NK-92 (cell line): Measurements from ENCODE around the gene TTYH3.
"Not testable (repeated sequence)": the region's sequence is repeated elsewhere in the genome, so short reads cannot be mapped to it uniquely, and the experiment has no call there.

Experiments
- DNase-seq: peaks from one replicate; lab custom pipeline; 2025; ENCODE audit not compliant: unreplicated experiment; lab: John Stamatoyannopoulos, UW

Gene TTYH3, protein sequence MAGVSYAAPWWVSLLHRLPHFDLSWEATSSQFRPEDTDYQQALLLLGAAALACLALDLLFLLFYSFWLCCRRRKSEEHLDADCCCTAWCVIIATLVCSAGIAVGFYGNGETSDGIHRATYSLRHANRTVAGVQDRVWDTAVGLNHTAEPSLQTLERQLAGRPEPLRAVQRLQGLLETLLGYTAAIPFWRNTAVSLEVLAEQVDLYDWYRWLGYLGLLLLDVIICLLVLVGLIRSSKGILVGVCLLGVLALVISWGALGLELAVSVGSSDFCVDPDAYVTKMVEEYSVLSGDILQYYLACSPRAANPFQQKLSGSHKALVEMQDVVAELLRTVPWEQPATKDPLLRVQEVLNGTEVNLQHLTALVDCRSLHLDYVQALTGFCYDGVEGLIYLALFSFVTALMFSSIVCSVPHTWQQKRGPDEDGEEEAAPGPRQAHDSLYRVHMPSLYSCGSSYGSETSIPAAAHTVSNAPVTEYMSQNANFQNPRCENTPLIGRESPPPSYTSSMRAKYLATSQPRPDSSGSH

DNA sequence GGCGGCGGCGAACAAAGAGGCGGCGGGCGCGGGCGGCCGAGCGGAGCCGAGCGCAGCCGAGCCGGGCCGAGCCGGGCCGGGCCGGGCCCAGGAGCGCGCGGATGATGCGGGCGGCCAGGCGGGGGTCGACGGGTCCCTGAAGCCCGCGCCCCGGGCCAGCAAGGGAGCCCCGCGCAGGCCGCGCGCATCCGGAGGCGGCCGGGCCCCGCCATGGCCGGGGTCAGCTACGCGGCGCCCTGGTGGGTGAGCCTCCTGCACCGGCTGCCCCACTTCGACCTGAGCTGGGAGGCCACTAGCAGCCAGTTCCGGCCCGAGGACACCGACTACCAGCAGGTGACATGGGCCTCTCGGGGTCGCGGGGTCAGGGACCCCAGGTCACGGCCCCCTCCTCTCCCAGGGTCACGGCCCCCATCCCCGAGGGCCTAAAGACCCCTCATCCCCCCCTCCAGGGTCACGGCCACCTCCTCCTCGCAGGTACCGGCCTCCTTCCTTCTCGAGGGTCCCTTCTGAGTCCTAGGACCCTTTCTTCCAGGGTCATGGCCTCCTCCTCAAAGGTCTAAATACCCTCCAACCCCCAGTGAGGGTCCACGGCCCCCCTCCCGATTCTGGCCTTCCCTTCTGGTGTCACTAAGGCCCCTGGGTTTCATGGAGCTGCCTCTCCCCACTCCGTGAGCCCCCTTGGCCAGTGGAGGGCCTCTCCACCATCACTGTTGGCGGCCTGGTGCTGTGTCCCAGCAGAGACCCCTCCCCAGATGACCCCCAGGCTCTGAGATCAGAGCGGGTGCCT, at the start of gene TTYH3:
TSS of gene TTYH3 (plus strand) at position 41 of the 787 bp plus-strand sequence. CDS start at position 211, 170 bp downstream.
- no peak for DNase-seq

DNA sequence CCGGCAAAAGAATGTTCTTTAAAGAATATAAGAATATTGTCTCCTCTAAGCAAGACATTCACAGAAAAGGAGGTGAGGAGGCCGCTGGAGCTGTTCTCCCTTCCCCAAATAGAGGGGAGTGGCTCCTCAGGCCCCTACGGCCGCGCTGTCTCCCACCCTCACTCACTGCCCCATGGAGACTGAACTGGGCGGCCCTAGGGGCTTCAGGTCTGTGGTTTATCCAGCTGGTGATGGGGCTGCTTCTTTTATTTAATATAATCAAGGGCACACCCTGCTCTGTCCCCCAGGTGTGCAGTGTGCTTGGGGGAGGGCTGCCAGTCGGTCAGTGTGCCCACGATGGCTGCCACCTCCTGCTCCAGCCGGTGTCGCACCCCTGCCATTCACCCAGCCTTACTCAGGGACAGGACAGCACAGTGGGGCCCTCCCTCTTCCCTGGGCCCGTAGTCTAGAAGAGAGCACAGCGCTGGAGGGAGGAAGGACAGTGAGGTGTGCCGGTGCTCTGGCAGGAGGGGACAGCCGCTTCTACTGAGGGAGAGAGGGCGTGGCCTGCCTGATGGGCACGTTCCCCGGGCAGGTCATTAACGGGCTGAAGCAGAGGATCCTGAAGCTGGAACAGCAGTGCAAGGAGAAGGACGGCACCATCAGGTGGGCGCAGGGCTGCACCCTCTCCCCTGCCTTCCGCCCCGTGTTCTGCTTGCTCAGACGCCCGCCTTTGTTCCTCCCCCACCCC, 49.6 kb upstream of the TTYH3 start:
- no peak for DNase-seq

DNA sequence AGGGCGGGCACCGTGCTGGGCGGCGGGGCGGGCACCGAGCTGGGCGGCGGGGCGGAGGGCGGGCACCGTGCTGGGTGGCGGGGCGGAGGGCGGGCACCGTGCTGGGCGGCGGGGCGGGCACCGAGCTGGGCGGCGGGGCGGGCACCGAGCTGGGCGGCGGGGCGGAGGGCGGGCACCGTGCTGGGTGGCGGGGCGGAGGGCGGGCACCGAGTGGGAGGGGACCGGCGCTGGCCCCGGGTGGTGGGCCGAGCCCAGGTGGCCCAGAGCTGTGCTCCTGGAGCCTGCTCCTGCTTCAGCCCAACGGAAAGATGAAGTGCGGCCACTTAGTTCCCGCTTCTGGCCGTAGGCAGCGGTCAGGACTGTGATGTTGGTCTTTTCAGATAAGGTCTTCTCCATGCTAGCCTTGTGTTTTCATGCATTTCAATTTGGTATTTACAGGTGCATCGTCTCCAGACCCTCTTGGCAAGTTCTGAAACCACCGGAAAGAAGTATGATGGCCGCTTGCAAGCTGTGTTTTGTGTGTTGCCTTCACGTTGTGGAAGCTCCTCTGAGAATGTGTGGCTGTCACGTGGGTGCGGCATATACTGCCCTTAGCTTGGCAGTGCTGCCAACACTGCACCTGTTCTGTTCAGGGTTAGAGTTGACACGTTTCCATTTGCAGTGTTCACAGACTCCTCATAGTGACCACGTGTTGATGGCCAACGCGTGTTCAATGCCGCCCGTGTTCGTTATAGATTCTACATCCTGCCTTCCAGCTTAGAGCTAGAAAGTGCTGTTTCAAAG, 47.8 kb upstream of the TTYH3 start:
- no peak for DNase-seq

DNA sequence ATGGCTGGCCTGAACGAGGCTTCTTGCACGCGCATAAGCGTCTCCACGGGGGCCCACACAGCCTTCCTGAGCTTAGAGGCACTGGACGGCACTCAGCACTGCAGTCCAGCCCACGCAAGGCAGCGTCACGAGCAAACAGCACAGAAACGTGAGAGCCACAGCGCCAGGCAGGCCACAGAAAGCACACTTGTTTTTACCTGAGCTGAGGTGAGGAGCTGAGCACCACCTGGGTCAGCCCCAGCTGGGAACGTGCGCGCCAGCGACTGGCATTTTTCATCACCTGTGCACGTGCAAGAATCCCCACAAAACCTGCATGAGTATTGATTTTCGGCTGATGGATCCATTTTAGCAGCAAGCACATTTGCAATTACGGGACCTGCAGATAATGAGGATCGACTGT, 46.3 kb upstream of the TTYH3 start:
- no peak for DNase-seq

DNA sequence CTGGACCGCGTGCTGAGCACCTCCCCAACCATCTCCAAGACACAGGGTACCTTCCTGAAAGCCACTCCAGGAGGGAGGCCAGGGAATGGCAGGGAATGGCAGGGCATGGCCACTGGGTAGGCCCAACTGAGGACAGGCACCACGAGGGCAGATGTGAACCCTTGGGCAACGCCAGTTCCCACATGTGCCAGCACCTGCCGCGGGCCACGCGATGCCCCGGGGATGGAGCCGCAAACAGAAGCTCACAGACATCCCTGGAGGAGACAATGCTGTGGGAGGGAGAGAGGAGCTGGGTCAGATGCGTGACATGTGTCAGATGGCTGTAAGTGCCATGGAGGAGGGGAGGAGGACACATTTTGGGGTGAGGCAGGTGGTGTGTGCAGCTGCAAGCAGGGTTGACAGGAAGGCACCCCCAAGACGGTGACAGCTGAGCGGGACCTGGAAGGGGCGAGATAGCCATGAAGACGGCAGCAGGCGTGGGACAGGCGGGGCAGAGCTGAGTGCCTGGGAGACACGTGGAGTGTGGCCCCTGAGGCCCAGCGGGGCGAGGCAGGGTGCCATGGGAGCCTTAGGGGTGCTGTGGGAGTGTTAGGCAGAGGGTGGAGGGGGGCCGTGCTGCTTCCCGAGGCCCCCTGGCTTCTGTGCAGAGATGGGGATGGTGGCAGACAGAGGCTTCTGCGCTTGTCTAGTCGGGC, 45.3 kb upstream of the TTYH3 start:
- DNase-seq, result no peak

DNA sequence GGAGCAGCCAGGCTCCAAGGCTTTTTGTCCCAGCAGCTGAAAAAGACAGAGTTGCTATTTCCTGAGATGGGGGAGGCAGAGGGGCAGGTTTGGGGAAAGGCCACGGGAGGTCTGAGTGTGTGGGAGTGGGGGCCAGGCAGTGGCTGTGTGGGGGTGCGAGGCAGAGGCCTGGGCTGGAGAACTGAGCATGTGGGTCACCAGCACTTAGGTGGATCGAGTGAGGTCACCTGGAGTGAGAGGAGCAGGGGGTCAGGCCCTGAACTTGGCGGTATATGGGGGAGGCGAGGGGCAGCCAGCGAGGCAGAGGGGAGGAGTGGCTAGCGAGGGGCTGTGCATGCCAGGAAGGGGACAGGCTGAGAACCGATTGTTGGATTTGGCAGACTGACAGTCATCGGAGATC, 44.7 kb upstream of the TTYH3 start:
- DNase-seq, result no peak

DNA sequence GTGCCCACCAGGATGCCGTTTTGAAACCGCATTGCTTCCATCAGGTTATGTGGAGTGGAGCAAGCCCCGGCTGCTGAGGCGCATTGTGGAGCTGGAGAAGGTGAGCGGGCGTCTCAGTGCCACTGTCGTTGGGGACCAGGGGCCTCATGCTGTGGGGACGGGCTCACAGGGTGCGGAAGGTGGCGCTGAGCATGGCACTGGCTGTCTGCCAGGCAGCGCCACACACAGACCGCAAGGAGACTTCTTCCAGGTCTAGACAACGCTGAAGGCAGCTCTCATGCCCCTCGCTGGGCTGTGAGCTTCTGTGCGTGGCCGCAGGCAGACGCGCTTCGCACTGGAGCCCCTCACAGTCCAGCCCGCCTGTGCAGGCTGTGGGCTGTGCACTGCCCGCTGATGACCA, 44.0 kb upstream of the TTYH3 start:
- DNase-seq, result no peak

DNA sequence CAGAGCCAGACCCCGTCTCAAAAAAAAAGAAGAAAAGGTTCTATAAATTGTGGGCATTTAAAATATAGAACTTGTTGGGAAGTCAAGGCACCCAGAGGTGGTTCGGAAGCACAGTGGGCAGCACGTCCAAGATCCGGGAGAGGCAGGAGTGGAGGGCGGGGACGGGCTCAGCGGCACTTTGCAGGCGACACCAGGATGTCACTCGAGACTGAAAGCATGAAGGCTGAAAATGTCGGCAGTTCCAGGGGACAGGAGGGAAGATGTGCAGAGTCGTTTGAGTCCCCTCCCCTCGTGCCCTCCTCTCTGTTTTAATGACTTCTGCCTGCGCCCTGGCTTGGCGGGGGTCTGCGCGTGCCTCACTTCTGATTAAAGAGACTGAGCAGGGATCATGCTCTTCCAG, 42.4 kb upstream of the TTYH3 start:
- no peak for DNase-seq

DNA sequence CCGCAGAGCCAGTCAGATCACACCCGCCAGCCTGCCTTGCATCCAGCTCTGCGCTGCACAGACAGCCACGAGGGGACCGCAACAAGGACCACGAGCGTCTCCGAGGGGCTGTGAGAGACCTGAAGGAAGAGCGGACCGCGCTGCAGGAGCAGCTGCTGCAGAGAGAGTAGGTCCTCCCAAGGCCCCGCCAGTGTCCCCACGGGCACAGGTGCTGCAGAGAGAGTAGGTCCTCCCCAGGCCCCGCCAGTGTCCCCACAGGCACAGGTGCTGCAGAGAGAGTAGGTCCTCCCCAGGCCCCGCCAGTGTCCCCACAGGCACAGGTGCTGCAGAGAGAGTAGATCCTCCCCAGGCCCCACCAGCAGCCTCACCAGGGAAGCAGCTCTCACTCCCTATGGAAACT, 41.8 kb upstream of the TTYH3 start:
- not testable (repeated sequence) for DNase-seq

DNA sequence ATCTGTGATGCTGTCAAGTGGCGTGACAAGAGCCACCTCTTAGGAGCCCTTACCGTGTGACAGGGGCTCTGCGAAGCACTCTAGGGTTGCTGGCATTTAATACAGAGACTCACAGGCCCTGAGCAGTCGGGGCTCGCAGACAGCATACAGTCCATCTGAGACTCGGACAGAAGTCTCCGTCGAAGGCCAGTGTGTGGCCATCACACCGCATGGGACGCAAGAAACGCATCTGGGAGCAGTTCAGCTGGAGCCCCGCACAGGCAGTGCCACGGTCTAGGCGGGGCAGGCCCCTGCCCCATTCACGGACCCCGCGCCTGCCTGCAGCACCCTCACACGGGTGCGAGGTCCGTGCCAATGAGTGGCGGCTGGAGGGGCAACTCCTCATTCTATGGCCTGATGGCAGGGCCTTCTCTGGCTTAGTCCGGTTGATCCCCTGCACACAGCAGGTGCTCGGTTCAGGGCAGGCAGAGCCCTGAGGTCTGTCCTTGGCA, 39.4 kb upstream of the TTYH3 start:
- DNase-seq, result no peak

DNA sequence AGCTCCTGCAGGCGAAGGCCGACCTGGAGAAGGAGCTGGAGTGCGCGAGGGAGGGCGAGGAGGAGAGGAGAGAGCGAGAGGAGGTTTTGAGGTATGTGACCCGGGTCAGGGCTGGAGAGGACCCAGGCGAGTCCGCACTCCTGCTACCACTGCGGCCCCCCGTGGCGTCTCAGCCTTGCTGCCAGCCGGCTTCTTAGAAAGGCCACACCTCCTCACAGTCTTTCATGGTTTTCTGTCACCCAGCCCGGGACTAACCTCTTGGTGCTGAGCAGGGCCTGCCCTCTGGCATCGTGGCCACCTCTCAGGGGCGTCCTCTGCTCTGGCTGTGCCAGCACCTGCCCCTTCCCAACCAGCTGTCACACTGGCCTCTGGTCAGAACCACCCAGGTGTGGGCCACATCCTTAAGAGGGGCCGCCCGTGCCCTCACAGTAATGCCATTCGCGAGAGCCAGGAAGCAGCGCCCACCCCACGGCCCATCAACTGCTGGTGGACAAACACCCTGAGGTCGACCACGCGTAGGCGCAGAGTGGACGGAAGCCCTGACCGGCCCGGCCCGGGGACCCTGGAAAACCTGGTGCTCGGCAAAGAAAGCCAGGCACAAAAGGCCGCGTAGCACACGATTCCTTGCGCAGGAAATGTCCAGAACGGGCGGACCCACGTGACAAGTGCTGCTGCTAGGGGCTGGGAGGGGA, 38.6 kb upstream of the TTYH3 start:
- DNase-seq, result no peak

DNA sequence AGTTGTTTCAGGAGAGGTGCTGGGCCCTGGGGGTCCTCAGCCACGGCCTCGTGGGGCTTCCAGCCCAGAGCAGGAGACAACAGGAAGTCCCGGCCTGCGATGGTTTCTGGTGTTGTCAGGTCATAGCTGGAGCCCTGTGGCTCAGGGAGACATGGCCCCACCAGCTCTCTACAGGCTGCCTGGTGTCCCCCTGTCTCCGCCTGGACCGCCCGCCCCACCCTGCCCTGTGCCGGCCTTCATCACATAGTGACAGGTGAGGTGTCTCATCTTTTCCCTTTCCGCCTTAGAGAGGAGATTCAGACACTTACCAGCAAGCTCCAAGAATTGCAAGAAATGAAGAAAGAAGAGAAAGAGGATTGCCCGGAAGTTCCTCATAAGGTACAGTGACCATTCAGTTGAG, 37.2 kb upstream of the TTYH3 start:
- no peak for DNase-seq

DNA sequence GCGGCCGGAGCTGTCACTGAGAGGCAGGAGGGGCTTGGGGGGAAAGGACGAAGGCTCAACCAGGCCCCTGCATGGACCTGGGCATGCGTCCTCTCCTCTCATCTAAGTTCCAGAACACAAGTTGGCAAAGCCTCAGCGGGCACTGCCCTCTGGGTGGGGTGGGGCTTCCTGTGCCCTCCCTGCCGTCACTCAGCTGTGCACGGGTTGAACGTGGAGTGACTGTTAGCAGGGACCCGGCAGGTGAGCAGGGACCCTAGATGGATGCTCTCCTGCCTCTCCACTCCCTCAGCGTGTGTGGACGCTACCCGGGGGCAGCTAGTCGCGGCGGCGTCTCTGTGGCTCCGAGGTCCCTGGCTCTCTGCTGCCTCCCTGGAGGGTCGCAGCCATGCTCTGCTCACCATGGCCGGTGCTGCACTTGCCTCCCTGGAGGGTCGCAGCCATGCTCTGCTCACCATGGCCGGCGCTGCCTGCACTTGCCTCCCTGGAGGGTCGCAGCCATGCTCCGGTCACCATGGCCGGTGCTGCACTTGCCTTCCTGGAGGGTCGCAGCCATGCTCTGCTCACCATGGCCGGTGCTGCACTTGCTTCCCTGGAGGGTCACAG, 36.4 kb upstream of the TTYH3 start:
- no peak for DNase-seq

DNA sequence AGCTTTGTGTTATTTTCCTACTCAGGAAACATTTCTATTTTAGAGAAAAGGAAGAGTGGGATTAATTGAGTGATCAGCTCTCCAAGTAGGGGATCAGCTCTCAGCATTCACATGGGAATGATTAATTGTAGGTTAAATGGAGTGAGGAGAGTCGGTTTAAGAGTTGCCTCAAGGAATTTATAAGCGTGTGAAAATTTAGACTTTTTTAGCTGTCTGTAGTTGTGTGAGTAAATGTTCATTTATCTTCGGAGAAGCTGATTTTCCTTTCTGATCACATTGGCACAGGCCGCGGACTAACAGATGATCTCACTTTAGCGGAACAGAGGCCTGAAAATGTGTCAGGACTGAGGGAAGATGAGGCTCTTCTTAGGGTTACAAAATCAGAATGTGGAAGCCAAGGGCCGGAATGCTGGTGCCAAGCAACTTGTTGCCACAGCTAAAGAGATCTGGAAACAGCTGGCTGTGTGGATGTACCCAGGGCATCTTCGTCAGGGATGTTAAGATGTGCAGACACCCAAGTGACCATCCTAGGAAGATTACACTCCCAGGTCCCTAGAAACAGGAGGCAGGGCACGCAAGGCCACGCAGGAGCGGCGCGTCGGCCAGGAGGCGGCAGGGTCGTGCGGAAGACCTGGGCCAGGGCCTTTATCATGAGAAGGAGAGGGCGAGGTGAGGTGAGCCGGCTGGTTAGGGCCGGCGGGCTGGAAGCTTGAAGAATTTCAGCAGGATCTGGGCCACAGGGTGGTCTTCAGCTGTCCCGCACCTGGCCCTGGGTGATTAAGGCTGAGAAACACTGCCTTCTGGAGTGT, 35.1 kb upstream of the TTYH3 start:
- DNase-seq, result no peak

DNA sequence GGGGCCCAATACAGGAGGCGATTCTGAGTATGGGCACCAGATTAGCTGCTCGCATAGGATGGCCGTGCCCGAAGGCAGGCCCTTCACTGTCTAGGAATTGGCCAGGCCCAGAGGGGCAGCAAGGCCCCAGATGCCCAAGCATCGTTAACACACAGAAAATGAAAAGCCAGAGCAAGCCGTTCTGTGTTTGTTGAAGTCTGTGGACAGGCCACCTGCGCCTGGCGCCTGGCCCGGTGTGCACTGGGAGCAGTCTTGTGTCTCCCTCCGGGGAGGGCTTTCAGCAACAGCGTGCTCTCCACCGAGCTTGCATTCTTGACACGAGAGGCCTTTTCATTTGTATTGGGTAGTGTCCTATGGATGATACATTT, 34.5 kb upstream of the TTYH3 start:
- no peak for DNase-seq

DNA sequence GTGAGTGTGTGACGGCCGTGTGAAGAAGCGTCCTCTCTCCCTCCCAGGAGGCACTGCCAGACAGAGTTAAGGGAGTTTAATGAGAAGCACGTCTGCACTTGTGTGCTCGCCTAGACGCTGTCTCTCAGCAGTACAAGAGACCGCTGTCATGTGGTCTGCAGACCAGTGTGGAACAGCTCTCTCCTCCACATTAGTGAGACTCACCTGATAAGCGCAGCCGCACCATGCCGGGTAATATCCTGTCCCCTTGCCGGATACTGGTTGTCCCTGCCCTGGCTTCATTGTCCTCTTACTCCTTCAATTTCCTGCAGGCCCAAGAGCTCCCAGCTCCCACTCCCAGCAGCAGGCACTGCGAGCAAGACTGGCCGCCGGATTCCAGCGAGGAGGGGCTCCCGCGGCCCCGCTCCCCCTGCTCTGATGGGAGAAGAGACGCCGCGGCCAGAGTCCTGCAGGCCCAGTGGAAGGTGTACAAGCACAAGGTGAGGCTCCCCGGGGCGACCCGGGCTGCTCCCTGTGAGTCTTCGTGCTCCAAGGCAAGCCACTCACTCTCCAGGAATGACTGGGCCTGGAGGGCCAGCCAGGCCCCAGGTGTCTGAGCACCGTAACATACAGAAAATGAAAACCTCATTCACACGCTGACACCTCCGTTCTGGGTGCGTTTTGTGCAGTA, 33.5 kb upstream of the TTYH3 start:
- DNase-seq, result no peak

DNA sequence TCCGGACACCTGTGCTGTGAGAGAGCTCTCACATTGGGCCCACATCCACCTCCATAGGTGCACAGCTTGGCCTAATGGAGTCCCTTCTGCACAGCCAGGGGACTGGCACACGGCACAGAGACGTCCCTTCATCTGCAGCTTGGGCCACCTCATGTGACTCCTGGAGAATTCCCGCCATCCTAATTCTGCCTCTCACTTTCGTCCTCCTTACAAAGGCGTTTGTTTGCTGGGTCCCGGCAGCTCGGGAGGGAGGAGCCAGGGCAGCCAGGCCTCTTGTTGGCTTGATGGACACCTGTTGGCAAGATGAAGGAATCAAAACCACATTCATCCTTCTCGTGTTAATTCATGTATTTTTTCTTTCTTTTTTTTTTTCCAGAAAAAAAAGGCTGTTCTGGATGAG, 30.7 kb upstream of the TTYH3 start:
- no peak for DNase-seq

DNA sequence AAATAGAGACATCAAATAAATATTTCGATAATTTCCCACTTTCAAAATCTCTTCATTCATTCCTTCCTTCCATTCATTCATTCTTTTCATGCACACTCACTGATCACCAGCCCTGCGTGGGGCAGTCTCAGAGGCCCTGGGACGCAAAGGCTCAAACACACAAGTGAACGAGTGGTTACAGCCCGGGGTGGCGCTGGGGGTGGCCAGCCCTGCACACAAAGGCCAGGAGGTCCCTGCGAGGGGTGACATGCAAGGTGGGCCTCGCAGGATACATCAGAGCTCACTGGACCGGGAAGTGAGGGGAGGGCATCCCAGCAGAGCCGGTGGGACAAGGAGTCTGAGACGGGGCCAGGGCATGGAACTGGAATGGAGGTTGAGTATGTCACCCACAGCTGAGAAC, 29.9 kb upstream of the TTYH3 start:
- no peak for DNase-seq
